HUDEP-2 (cell line): ENCODE data around the gene IQGAP2.
"Not testable (repeated sequence)": the region's sequence is repeated elsewhere in the genome, so short reads cannot be mapped to it uniquely, and the experiment has no call there.

Experiments
- DNase-seq, 76 experiments: peaks; one replicate each; lab custom pipeline; 2025; ENCODE audit not compliant: unreplicated experiment in 76 of 76; lab: John Stamatoyannopoulos, UW

IQGAP2 gene

DNA sequence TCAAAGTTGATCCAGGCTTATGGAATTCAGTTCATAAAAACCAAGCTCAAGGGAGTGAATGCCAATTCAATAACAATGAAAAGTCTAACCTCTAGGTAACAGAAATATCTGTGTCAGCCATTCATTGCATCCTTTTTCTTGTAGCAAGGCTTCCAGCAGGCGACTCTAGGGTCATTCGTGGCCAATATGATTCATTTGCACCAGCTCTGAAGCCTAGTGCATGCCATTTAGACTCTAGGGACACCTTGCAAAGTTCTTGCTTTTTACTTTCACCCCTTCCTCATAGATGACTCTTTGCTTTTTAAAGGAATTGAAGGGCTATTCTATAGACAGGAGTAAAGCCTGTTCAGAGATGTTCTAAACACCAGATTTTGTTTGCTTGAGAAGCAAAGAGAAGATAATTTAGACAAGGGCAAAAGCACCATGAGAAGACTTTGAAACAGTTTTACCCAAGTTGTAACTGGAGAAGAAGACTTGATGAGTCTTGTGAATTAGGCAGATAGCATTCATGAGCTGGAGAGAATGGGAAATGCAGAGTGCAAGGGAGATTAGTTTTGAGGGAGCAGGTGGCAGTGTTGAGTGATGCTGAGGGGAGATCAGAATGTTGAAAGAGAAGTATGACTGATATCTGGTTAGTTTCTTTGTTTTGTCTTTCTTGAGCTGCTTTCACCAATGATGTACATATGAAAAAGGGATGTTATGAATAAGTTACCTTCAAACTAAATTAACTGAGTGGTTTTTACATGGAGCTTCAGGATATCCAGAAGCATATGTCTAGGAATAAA, 125.7 kb downstream of the IQGAP2 start:
- DNase-seq, result peak in 3 of 76 experiments; percentile 4 to 14 (median 11)

DNA sequence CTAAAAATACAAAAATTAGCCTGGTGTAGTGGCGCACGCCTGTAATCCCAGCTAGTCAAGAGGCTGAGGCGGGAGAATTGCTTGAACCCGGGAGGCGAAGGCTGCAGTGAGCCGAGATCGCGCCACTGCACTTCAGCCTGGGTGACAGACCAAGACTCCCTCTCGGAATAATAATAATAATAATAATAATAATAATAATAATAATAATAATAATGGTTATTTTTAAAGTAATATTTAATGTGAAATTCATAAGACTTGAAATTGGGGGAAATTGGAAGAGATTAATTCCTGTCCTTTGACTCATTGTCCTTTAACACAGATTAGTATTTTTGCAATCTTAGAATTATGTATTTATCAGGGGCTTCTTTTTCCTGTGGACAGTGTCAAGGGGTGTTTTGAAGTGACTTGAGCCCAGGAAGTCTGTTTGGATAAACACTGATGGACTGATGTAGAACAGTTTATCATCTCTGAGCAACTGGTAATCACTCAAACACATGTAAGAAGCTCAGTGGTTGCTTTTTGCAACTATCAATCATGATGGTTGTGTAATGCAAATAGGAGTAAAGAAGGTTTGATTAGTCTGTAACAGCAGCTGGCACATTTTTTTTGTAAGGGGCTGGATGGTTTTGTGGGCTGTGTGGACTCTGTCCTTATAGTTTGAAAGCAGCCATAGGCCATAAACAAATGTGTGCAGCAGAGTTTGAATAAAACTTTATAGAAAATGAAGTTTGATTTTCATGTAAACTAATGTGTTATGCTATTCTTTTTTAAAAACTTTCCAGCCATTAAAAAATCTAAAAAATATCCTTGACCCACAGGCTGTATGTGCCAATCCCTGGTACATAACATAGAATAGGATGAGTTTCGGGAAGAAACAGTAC, 126.6 kb downstream of the IQGAP2 start:
- DNase-seq, result peak in 17 of 76 experiments; percentile 6 to 48 (median 19)

DNA sequence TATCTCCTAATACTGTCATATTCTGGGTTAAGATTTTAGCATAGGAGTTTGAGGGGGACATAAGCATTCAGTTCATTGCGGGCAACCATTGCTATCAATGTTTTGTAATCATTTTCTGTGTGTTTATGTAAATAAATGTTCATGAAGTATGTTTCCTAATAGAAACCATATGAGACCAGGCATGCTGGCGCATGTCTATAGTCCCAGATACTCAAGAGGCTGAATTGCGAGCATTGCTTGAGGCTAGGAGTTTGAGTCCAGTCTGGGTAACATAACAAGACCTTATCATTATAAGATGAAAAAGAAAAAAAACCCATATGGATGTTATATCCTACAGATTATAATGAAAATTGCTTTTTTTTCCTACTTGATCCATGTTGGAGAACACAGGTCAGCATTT, 129.0 kb downstream of the IQGAP2 start:
- no peak for DNase-seq

DNA sequence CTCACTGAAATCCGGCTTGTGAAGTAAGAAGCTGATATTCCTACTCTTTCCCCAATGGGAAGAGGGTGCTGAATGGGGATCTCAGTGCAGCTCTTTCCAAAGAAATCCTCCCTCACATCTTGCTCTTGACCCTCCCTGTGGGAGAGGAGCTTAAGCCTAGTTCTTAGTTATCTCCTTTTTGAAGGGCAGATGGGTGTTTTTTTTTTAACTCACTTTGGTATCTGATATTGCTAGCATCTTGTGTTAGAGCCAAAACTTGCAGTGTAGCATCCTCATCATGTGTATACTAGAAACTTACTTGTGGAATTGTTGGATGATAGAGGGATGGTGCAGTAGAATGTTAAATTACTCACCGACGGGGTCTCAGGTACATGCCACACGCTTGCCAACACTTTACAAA, 129.9 kb downstream of the IQGAP2 start:
- DNase-seq, result peak in 11 of 76 experiments; percentile 9 to 50 (median 20)

DNA sequence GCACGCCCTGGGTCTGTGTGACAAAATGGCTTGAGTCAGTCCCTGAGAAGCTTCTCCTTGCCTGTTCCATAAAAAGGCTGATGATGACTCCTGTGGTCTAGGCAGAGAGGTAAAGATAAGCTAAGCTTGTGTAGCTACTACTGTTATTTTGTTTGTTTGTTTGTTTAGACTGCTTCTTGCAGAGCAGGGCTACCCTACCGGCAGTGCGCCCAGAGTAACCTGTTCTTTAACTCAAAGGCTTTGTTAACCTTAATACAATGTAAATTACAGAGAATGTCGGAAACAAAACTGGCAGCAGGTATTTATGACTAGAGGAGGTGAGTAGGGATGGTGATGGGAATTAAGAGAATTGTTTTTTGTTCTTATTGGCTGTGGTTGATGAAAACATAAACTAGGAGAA, 132.5 kb downstream of the IQGAP2 start:
- no peak for DNase-seq

DNA sequence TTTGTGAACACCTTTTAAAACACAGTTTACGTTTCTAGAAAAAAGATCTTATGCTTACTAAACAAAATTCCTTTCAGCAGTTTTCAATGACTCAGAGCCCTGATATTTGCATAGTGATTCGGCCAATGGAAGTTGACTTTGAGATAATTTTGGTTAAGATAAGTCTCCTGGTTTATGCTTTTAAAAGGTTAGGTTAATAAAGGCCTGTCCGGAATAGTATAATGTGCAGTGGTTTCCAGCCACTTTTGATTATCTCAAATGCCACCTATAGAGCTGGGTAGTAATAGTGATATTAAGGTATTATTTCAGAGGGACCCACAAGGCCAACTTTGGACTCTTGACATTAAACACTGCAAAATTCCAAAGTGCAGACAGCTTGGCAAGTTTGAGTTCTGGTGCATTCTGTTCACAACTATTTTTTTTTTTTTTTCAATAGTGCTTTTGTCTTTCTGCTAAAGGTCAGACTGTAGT, 134.0 kb downstream of the IQGAP2 start:
- DNase-seq, result no peak

DNA sequence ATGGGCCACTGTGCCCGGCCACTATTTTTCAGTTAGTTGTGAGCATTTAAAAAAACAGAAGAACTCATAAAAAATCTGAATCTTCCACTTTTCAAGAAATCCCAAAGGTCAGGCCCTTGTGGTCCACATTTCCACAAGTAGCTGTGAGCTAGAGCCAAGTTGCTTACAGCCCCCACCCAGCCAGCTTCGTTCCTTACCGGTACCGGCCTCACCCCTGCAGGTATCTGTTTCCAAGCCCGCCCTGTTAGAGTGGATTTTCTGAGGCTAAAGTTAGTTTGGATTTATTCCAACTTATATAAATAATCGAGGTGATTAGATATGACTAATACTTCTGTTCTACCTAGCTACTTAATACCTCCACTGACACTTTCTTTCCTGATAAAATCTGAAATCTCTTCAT, 139.2 kb downstream of the IQGAP2 start:
- DNase-seq, result no peak

DNA sequence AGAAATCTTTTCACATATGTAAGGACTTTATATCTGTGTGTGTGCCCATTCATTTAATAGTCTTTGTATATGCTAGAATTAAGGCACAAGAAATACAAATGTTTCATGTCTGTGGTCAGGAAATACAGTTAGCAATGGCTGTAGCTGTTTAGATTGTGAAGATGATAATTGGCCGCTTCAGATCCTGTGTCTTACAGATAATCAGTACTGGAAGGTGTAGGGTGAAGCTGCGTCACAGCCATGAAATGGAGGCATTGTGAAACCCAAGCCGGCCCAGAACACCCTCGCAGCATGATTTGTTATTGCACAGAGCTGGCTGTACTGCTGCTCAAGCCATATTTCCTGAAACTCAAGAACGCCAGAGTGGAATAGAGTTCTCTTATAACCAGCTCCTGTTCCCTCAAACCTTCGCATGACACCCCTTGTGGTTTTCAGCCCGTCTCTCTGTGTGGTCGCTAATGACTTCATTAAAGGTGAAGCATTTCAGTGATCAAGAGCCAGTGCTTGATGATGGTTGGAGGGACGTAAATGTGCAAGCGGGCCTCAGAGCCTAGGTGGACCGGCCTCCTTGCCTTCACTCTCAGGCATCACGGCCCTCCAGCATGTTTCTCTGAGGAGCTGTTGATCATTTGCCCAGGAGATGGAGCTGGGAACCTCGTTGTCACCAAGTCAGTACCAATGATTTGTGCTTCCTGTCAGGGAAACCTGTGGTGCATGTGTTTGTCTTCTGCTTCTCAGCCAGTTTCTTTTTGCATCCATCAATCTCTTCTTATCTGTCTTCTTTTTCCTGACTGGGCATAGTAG, 140.0 kb downstream of the IQGAP2 start:
- DNase-seq, result peak in 62 of 76 experiments; percentile 7 to 79 (median 32)

DNA sequence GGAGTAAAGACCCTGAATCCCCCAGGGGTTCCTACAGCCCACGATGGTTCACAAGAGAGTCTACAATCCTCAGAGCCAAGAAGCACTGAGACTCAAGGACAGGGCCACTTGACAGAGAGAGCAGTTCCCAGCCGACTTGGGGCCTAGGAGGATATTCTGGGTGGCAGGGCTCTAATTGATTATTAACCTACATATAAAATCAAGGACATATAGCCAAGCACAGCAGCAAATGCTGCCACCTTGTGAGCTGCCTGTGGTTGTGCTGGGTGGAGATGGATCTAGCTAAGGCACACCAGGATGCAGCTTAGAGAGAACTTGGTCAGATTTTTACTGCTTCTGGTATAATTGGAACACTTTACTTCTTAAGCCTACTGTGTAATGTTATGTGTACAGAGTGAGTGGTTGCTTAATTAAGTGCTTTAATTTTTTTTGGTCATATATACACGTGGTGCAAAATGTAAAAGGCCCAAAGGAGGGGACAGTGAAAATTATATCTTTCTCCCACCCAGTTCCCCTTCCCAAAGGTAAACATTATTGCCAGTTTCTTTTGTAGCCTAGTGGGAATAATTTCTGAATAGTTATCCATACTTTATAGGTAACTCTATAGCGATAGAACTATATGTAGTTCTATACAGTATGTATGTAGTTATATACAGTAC, 141.3 kb downstream of the IQGAP2 start:
- DNase-seq, result peak in 64 of 76 experiments; percentile 2 to 73 (median 40)

DNA sequence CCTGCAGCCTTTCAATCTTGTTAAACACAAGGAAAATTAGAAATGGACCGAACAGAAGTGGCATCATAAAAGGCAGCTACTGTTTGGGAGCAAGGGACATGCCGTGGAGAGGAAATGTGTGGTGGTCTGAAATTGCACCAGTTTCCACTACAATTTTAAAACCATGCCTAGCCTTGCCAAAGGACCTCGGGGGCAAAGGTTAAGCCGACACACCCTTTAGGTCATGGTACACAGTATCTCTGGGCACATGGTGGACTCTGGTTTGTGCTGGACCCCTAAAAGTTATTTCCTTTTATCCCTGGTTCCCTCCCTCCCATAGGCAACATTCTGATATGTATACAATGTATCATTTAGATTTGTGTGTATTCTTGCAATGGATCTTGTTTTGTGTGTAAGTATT, 142.1 kb downstream of the IQGAP2 start:
- no peak for DNase-seq

DNA sequence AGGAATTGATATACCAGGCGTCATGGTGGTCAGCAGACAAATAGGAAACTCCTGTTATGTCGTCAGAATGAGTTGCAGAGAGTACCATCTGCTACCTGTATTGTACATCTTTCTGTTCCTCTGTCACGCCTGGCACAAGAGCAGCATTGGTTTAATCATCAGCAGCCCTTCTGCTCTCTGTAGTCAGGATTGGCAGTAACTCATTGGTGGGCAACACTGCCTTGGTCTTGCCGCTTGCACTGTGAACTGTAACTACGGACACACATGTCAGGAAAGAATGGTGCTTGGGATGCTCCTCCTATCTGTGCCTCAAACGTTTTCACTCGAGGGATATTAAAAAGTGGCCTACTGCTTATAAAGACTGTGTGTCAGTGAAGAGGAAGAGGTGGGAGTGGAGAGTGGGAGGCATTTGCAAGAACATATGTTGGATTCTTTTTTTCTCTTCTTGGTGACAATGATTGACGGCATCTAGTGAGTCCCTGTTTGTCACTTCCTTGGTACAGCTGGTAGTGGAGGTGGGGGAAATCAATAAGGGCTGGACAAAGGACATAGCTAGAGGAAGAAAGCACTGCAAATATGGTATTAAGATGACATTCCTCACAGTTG, 143.5 kb downstream of the IQGAP2 start:
- DNase-seq, result no peak

DNA sequence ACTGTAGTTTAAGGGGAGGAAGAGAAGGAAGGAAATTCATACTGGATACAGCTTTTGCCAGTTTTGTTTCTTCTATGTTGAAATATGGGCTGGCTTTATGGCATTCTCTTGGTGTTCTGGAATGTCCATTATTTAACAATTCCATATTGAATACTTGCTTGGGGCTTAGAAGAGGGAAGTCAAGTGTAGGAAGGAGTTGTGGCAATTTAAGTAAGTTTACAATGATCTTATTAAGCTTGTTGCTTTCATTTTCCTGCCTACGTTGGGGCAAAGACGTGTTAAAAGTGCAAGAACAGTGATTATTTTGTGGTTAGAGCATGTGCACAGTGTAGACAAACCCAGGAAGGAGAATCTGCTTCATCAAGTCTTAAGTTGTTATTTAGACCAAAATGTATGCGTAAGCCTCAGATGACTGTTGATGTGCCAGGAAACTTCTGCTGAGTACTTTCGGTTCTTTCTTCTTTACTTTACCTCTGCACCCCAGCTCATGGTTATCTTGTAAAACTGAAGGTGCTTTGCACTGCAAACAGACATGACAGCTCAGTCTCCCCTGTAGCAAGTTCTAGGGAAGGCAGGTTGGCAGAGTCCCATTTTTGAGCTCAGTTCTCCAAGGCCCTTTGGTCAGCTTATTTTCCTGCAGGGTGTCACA, 144.3 kb downstream of the IQGAP2 start:
- no peak for DNase-seq

DNA sequence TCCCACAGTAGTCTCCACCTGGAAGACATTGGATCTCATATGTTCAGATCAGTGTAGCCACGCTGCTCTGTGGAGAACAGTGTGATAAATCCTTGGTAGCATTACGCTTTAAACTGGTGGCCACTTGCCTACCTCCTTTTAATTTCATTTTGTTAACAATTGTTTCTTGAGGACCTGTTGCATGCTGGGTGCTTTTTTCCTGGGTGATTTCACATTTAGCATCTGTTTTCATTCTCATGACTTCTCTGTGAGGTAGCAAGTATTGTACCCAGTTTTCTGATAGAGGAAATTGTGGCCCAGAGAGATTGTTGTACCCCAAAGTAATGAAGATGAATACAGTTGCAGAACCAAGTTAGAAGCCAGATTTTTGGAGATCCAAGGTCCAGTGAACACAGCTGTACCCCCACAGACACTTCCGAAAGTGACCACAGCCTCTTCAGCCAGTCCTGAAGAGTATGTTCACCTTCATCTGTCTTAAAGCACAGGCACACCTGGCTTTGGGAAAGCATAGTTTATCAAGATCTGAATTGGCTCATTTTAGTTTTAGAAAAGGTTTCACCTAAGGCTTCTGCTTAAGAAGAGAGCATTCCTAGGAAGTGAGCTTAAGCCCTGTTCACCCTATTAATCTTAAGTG, 144.9 kb downstream of the IQGAP2 start:
- DNase-seq, result no peak

DNA sequence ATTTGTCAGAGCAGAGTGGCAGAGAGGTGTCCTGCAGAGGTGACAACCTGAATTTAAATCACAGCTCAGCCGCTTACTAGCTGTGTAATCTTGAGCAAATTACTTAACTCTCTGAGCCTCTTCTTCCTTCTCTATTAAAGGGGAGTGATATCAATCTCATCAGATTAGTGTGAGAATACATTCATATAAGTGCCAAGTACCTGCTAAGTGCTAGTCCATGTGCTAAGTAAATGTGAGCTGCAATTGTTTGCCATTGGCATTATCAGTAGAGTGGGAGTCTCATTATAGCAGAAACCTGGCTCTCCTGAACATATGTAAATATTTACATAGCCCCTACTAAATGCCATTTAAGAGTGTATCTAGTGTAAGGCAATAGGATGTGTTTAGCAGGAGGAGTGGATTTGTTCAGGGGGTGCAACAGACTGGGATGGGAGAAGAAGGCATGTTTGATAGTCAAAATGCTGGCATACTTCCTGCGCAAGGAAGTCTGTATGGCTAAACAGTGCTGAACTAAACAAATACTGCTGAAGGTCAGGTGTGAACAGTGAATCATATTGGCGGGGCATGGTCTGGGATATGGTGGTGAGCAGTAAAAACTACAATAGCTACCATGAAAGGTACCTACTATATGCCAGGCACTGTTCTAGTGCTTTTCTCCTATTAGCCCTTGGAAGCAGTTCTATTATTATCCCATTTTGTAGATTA, 145.6 kb downstream of the IQGAP2 start:
- no peak for DNase-seq

DNA sequence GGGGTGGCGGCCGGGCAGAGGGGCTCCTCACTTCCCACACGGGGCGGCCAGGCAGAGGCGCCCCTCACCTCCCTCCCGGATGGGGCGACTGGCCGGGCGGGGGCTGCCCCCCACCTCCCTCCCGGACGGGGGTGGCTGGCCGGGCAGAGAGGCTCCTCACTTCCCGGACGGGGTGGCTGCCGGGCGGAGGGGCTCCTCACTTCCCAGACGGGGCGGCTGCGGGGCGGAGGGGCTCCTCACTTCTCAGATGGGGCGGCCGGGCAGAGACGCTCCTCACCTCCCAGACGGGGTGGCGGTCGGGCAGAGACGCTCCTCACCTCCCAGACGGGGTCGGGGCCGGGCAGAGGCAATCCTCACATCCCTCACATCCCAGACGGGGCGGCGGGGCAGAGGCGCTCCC, 147.8 kb downstream of the IQGAP2 start:
- not testable (repeated sequence) for DNase-seq

DNA sequence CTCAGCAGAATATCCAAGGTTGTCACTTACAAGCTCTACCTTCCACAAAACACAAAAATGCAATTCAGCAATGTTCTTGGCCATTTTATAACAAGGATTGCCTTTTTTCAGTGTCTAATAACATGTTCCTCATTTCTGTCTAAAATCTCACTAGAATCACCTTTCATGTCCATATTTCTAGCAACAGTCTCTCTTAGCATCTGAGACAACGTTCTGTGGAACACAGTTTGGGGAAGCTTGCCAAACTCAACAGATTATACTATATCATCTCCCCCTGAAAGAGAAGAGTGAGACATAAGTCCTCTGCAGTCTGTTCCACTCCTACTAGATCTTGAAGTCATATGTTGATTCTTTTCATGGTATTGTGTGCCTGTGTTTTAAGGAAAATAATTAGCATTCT, 149.5 kb downstream of the IQGAP2 start:
- no peak for DNase-seq

DNA sequence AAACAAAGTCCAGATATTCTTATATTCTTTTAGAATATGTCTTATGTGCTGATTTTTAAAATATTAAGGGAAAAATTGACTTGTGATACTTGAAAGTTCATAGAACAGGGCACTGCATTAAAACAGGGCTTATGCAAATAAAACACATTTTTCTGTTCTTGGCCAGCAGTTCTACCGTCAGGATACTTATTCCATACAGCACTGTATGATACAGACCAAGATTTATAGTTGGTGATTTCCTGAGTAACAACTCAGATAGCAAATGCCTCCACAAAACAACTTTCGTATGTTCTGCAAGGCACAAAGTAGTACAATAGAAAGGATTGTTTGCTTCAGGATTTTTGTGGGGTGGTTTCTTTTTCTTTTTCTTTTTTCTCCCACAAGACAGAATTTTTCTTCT, 150.2 kb downstream of the IQGAP2 start:
- DNase-seq, result no peak

DNA sequence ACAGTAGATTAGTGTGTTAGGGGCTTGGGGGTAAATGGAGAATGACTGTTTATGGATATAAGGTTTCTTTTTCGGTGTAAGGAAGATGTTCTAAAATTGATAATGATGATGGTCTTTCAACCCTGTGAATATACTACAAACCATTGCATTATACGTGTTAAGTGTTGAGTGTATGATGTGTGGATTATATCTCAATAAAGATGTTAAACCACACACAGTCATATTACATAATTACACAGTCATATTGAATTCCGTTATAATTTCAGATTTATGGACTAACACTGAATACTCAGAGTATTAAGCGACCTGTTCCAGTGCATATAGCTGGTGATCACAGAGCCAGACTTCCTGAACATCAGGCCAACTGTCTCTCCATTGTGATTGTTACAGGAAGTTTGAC, 152.0 kb downstream of the IQGAP2 start:
- DNase-seq, result no peak
